ENCODE results near the gene KRTAP5-4. TPM values are rescaled to one million over a fixed set of nuclear protein-coding genes. Genes with fewer than 3 reads are reported as not detected.
"Not testable (repeated sequence)": the region's sequence is repeated elsewhere in the genome, so short reads cannot be mapped to it uniquely, and the experiment has no call there.

The KRTAP5-4 gene
- total RNA-seq: not detected
- not detected for polyA plus RNA-seq
- long read RNA-seq, donor 1: 0 reads
- long read RNA-seq, donor 2: 0 reads

DNA sequence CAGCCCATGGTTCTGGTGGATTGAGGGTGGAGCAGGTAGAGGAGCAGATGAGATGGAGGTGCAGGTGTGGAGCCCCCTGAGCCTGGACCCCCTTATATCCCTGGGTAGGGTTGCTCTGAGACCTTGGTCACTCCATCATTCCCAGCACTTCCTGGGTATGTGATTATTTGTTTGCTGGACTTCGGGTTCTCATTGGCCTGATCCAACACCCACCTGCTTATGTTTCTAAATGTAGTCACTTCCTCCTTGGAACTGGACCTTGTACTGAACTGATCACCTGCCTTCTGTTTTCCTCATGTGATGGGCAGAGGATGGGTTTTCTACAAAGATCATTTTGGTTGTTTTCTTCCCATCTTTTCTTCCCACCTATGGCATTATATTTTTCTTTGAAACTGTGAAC lies at the start of gene KRTAP5-4:
Gene KRTAP5-4, minus strand, starts transcription at position 53 of the 400 bp plus-strand sequence. Its CDS starts 45 bp downstream, at position 8.
- WGBS, 2 donors: 54 to 56% methylated on average over 1 of the region's 1 CpG

GRCh38 chr11:1671658-1672057 lies 49.7 kb upstream of the KRTAP5-4 start:
- Histone ChIP-seq H3K27ac (ENCODE audit: low read depth in 1 of 2, low read length in 2 of 2) (no peak overlapping the region), H3K4me3 (ENCODE audit: low read length in 2 of 2) (no peak overlapping the region), H3K27me3 (ENCODE audit: control insufficient read depth in 1 of 2, insufficient read depth in 2 of 2, low read length in 1 of 2) (no peaks in the 10 kb centered on the region), H3K4me1 (ENCODE audit: control insufficient read depth in 1 of 2, insufficient read depth in 2 of 2, low read length in 2 of 2) (no peaks in the 10 kb centered on the region), H3K36me3 (ENCODE audit: control insufficient read depth in 1 of 2, insufficient read depth in 2 of 2, low read length in 1 of 2) (no peaks in the 10 kb centered on the region), H3K9me3 (ENCODE audit: control insufficient read depth, low read length) (no peaks in the 10 kb centered on the region)
- DNase-seq (no peak), ATAC-seq (ENCODE audit: low FRiP score) (no peak)
- 49 to 61% methylated on average over 11 of the region's 11 CpGs for WGBS, 2 donors
- intact Hi-C loops (cut with DNase I): no loop called here

More for the DNA sequence above, at the start of gene KRTAP5-4:
- ATAC-seq (ENCODE audit: low FRiP score): no peak
- intact Hi-C loops (cut with DNase I): no loop called here
- DNase-seq: no peak
- Histone ChIP-seq H3K4me3 (ENCODE audit: low read length in 2 of 2) (no peak within 1 kb of the TSS), H3K9me3 (ENCODE audit: control insufficient read depth, low read length) (peaks cover 1% of the 10 kb centered on the region), H3K27ac (ENCODE audit: low read depth in 1 of 2, low read length in 2 of 2) (no peak within 1 kb of the TSS), H3K4me1 (ENCODE audit: control insufficient read depth in 1 of 2, insufficient read depth in 2 of 2, low read length in 2 of 2) (no peaks in the 10 kb centered on the region), H3K36me3 (ENCODE audit: control insufficient read depth in 1 of 2, insufficient read depth in 2 of 2, low read length in 1 of 2) (no peaks in the 10 kb centered on the region), H3K27me3 (ENCODE audit: control insufficient read depth in 1 of 2, insufficient read depth in 2 of 2, low read length in 1 of 2) (no peaks in the 10 kb centered on the region)

GRCh38 chr11:1670905-1671371 lies 49.0 kb upstream of the KRTAP5-4 start:
- Histone ChIP-seq H3K27ac (ENCODE audit: low read depth in 1 of 2, low read length in 2 of 2) (no peak overlapping the region), H3K4me3 (ENCODE audit: low read length in 2 of 2) (no peak overlapping the region), H3K4me1 (ENCODE audit: control insufficient read depth in 1 of 2, insufficient read depth in 2 of 2, low read length in 2 of 2) (no peaks in the 10 kb centered on the region), H3K36me3 (ENCODE audit: control insufficient read depth in 1 of 2, insufficient read depth in 2 of 2, low read length in 1 of 2) (no peaks in the 10 kb centered on the region), H3K27me3 (ENCODE audit: control insufficient read depth in 1 of 2, insufficient read depth in 2 of 2, low read length in 1 of 2) (no peaks in the 10 kb centered on the region), H3K9me3 (ENCODE audit: control insufficient read depth, low read length) (no peaks in the 10 kb centered on the region)
- WGBS, 2 donors: 84 to 86% methylated on average over 11 of the region's 11 CpGs
- intact Hi-C loops (cut with DNase I): no loop called here
- ATAC-seq (ENCODE audit: low FRiP score) (no peak), DNase-seq (peak in 1 of 2 donors; percentile 41)

DNA sequence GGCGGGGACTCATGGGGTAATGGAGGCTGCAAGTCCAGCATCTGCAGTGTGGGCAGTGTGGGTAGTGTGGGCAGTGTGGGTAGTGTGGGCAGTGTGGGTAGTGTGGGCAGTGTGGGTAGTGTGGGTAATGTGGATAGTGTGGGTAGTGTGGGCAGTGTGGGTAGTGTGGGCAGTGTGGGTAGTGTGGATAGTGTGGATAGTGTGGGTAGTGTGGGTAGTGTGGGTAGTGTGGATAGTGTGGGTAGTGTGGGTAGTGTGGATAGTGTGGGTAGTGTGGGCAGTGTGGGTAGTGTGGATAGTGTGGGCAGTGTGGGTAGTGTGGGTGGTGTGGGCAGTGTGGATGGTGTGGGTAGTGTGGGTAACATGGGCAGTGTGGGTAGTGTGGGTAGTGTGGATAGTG lies 48.5 kb upstream of the KRTAP5-4 start:
- 95 to 100% methylated on average over 1 of the region's 1 CpG for WGBS, 2 donors
- intact Hi-C loops (cut with DNase I); H3K27ac ChIP-seq (ENCODE audit: low read depth in 1 of 2, low read length in 2 of 2); ATAC-seq (ENCODE audit: low FRiP score); H3K36me3 ChIP-seq (ENCODE audit: control insufficient read depth in 1 of 2, insufficient read depth in 2 of 2, low read length in 1 of 2); H3K4me1 ChIP-seq (ENCODE audit: control insufficient read depth in 1 of 2, insufficient read depth in 2 of 2, low read length in 2 of 2); H3K4me3 ChIP-seq (ENCODE audit: low read length in 2 of 2); H3K9me3 ChIP-seq (ENCODE audit: control insufficient read depth, low read length); H3K27me3 ChIP-seq (ENCODE audit: control insufficient read depth in 1 of 2, insufficient read depth in 2 of 2, low read length in 1 of 2): not testable (repeated sequence)
- DNase-seq: peak in 1 of 2 donors; percentile 16

- H3K4me3 ChIP-seq (ENCODE audit: low read length in 2 of 2): no peak overlapping the region
- H3K4me1 ChIP-seq (ENCODE audit: control insufficient read depth in 1 of 2, insufficient read depth in 2 of 2, low read length in 2 of 2): no peaks in the 10 kb centered on the region
- H3K36me3 ChIP-seq (ENCODE audit: control insufficient read depth in 1 of 2, insufficient read depth in 2 of 2, low read length in 1 of 2): no peaks in the 10 kb centered on the region
- intact Hi-C loops (cut with DNase I): no loop called here
- peak in 1 of 2 donors; percentile 35 for DNase-seq
- WGBS, 2 donors: 49 to 52% methylated on average over 21 of the region's 21 CpGs
- no peaks in the 10 kb centered on the region for H3K27me3 ChIP-seq (ENCODE audit: control insufficient read depth in 1 of 2, insufficient read depth in 2 of 2, low read length in 1 of 2)
- H3K27ac ChIP-seq (ENCODE audit: low read depth in 1 of 2, low read length in 2 of 2): no peak overlapping the region
- ATAC-seq (ENCODE audit: low FRiP score): peak; percentile 26
- H3K9me3 ChIP-seq (ENCODE audit: control insufficient read depth, low read length): no peaks in the 10 kb centered on the region
Observed at GRCh38 chr11:1669546-1670218, 47.7 kb upstream of the KRTAP5-4 start.

DNA sequence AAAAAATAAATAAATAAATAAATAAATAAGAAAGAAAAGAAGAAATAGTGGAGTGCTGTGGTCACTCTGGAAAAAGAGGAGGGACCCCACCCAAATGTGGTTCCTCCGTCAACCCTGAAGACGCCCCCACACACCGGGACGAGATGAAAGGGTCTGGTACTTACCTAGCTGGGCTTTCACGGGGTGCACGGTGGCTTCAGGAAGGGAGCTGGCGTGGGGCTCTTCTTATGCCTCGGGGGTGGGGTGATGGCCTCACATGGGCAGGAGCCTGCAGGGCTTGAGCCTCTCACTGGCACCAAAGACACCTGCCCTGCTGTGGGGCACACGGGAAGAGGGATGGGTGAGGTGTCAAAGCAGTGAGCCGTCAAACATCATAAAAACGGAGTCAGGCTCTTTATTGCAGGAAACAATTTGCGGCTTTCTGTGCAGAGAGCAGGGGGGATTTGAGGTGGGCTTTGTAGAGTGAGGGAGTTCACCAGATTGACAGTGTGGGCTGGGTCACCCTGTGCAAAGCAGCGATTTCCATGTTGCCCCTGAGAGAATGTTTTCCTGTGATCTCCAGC lies 47.1 kb upstream of the KRTAP5-4 start:
- Histone ChIP-seq H3K27ac (ENCODE audit: low read depth in 1 of 2, low read length in 2 of 2) (no peak overlapping the region), H3K4me3 (ENCODE audit: low read length in 2 of 2) (no peak overlapping the region), H3K36me3 (ENCODE audit: control insufficient read depth in 1 of 2, insufficient read depth in 2 of 2, low read length in 1 of 2) (no peaks in the 10 kb centered on the region), H3K4me1 (ENCODE audit: control insufficient read depth in 1 of 2, insufficient read depth in 2 of 2, low read length in 2 of 2) (no peaks in the 10 kb centered on the region), H3K27me3 (ENCODE audit: control insufficient read depth in 1 of 2, insufficient read depth in 2 of 2, low read length in 1 of 2) (no peaks in the 10 kb centered on the region), H3K9me3 (ENCODE audit: control insufficient read depth, low read length) (no peaks in the 10 kb centered on the region)
- DNase-seq (peak in 1 of 2 donors; percentile 39), ATAC-seq (ENCODE audit: low FRiP score) (no peak)
- WGBS, 2 donors: 68 to 70% methylated on average over 13 of the region's 13 CpGs
- intact Hi-C loops (cut with DNase I): no loop called here

DNA sequence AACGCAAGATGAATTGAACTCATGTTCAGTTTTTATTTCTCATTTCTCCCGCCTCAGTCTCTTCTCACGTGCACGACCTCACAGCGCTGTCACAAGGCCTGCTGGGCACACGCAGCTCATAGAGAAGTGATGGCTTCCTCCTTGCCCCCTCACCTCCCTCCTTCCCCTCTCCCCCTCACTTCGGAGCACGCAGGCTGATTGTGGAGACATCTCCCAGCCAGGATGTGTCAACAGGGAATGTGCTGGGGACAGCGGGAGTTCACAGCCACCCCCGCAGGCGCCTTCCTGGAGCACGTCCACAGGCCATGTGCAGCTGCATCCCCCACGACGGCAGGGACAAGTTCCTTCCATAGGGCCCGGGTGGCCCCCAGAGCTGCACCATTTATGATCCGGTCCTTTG lies 46.0 kb upstream of the KRTAP5-4 start:
- intact Hi-C loops (cut with DNase I): no loop called here
- WGBS, 2 donors: 45 to 53% methylated on average over 16 of the region's 16 CpGs

GRCh38 chr11:1667121-1667850 lies 45.3 kb upstream of the KRTAP5-4 start:
- no peaks in the 10 kb centered on the region for H3K36me3 ChIP-seq (ENCODE audit: control insufficient read depth in 1 of 2, insufficient read depth in 2 of 2, low read length in 1 of 2)
- intact Hi-C loops (cut with DNase I): no loop called here
- no peaks in the 10 kb centered on the region for H3K4me1 ChIP-seq (ENCODE audit: control insufficient read depth in 1 of 2, insufficient read depth in 2 of 2, low read length in 2 of 2)
- H3K27ac ChIP-seq (ENCODE audit: low read depth in 1 of 2, low read length in 2 of 2): no peak overlapping the region
- no peaks in the 10 kb centered on the region for H3K9me3 ChIP-seq (ENCODE audit: control insufficient read depth, low read length)
- ATAC-seq (ENCODE audit: low FRiP score) (no peak), DNase-seq (peak in 1 of 2 donors; percentile 37)
- no peak overlapping the region for H3K4me3 ChIP-seq (ENCODE audit: low read length in 2 of 2)
- 85 to 87% methylated on average over 20 to 24 of the region's 24 CpGs for WGBS, 2 donors
- H3K27me3 ChIP-seq (ENCODE audit: control insufficient read depth in 1 of 2, insufficient read depth in 2 of 2, low read length in 1 of 2): no peaks in the 10 kb centered on the region

More for the DNA sequence above, 46.0 kb upstream of the KRTAP5-4 start:
- DNase-seq (peak in 1 of 2 donors; percentile 34), ATAC-seq (ENCODE audit: low FRiP score) (no peak)
- Histone ChIP-seq H3K4me1 (ENCODE audit: control insufficient read depth in 1 of 2, insufficient read depth in 2 of 2, low read length in 2 of 2) (no peaks in the 10 kb centered on the region), H3K27ac (ENCODE audit: low read depth in 1 of 2, low read length in 2 of 2) (no peak overlapping the region), H3K9me3 (ENCODE audit: control insufficient read depth, low read length) (no peaks in the 10 kb centered on the region), H3K27me3 (ENCODE audit: control insufficient read depth in 1 of 2, insufficient read depth in 2 of 2, low read length in 1 of 2) (no peaks in the 10 kb centered on the region), H3K36me3 (ENCODE audit: control insufficient read depth in 1 of 2, insufficient read depth in 2 of 2, low read length in 1 of 2) (no peaks in the 10 kb centered on the region), H3K4me3 (ENCODE audit: low read length in 2 of 2) (no peak overlapping the region)

All from aorta (tissue), 5 donors.